WTC11 (cell line): ENCODE measurements around the gene LGR6. TPM values are rescaled to one million over a fixed set of nuclear protein-coding genes. Genes with fewer than 3 reads are reported as not detected.

Experiments
- ATAC-seq: fragments of 200-7000 bp; cut with Tn5 transposase; 2 replicates; pipeline ENCODE4 v1.10.0; 2021; ENCODE audit warnings: mild to moderate bottlenecking, moderate library complexity
- CTCF ChIA-PET: fragments of 300-600 bp; sonication (Branson Sonifier 250); formaldehyde crosslinking; loops from one replicate; lab custom pipeline; 2021; ENCODE audit warnings: antibody characterized with exemption; lab: Charles Lee
- POLR2A ChIA-PET: fragments of 350-600 bp; sonication (Branson Sonifier 250); formaldehyde crosslinking; loops from one replicate; lab custom pipeline; 2021; ENCODE audit warnings: antibody characterized with exemption; lab: Charles Lee
- DNase-seq: peaks from one replicate; pipeline ENCODE4 v3.0.0; 2021; ENCODE audit warnings: low spot score
- H3K27ac Mint-ChIP-seq: 2 replicates; pipeline ENCODE4 v1.8.0; 2021; ENCODE audit warnings: mixed read lengths
- H3K27me3 Mint-ChIP-seq: 2 replicates; pipeline ENCODE4 v1.8.0; 2021; ENCODE audit warnings: low read depth, mild to moderate bottlenecking, moderate library complexity, mixed read lengths
- H3K36me3 Mint-ChIP-seq: 2 replicates; pipeline ENCODE4 v1.8.0; 2021; ENCODE audit warnings: mixed read lengths
- H3K4me1 Mint-ChIP-seq: 2 replicates; pipeline ENCODE4 v1.8.0; 2022; ENCODE audit warnings: mixed read lengths
- H3K4me3 Mint-ChIP-seq: 2 replicates; pipeline ENCODE4 v1.8.0; 2021; ENCODE audit warnings: mild to moderate bottlenecking, moderate library complexity, mixed read lengths
- H3K9me3 Mint-ChIP-seq: 2 replicates; pipeline ENCODE4 v1.8.0; 2021; ENCODE audit warnings: mixed read lengths
- EMX1 ChIP-seq: fragments of 250-450 bp; sonication (Bioruptor Pico); IDR thresholded peaks from 2 replicates; pipeline ENCODE4 v1.8.0; 2021; ENCODE audit warnings: mild to moderate bottlenecking
- FOXK1 ChIP-seq: sonication (generic); formaldehyde crosslinking; IDR thresholded peaks from 2 replicates; pipeline ENCODE4 v1.8.0; 2022; ENCODE audit warnings: mild to moderate bottlenecking, moderate library complexity, missing genetic modification reagents
- GTF2I ChIP-seq: fragments of 250-450 bp; sonication (Bioruptor Pico); conservative IDR thresholded peaks from 2 replicates; pipeline ENCODE4 v1.4.0; 2021; ENCODE audit warnings: mild to moderate bottlenecking
- KAT7 ChIP-seq: sonication (generic); formaldehyde crosslinking; IDR thresholded peaks from 2 replicates; pipeline ENCODE4 v1.8.1; 2023; ENCODE audit warnings: missing genetic modification reagents, mild to moderate bottlenecking, borderline replicate concordance
- OVOL2 ChIP-seq: fragments of 250-450 bp; sonication (Bioruptor Pico); IDR thresholded peaks from 2 replicates; pipeline ENCODE4 v1.9.0; 2021; ENCODE audit warnings: mild to moderate bottlenecking, borderline replicate concordance
- SP1 ChIP-seq: sonication (generic); formaldehyde crosslinking; conservative IDR thresholded peaks from 2 replicates; pipeline ENCODE4 v1.8.1; 2022; ENCODE audit warnings: missing genetic modification reagents
- ZBTB43 ChIP-seq: sonication (generic); formaldehyde crosslinking; IDR thresholded peaks from 2 replicates; pipeline ENCODE4 v1.8.1; 2023; ENCODE audit warnings: mild to moderate bottlenecking, missing genetic modification reagents
- ZNF138 ChIP-seq: sonication (generic); formaldehyde crosslinking; conservative IDR thresholded peaks from 2 replicates; pipeline ENCODE4 v1.8.1; 2022; ENCODE audit warnings: mild to moderate bottlenecking, moderate library complexity, missing genetic modification reagents
- ZNF219 ChIP-seq: sonication (generic); formaldehyde crosslinking; IDR thresholded peaks from 2 replicates; pipeline ENCODE4 v1.8.0; 2023; ENCODE audit warnings: missing genetic modification reagents, mild to moderate bottlenecking, borderline replicate concordance
- ZNF263 ChIP-seq: sonication (generic); formaldehyde crosslinking; IDR thresholded peaks from 2 replicates; pipeline ENCODE4 v1.8.1; 2022; ENCODE audit warnings: low read depth, mild to moderate bottlenecking, moderate library complexity, missing genetic modification reagents
- ZNF396 ChIP-seq: fragments of 250-450 bp; sonication (Bioruptor Pico); IDR thresholded peaks from 2 replicates; pipeline ENCODE4 v1.8.0; 2021; ENCODE audit warnings: mild to moderate bottlenecking, moderate library complexity, borderline replicate concordance
- ZSCAN18 ChIP-seq: fragments of 250-450 bp; sonication (Bioruptor Pico); IDR thresholded peaks from 2 replicates; pipeline ENCODE4 v2.1.2; 2022; ENCODE audit warnings: mild to moderate bottlenecking, moderate library complexity
- total RNA-seq: library from RNA; stranded (reverse); gene quantifications from 3 replicates; pipeline ENCODE4 v1.2.3, GENCODE V29; 2021
- TF ChIP-seq, protein P1 (sequence below): sonication (generic); formaldehyde crosslinking; IDR thresholded peaks from 2 replicates; pipeline ENCODE4 v1.8.0; 2023; ENCODE audit warnings: missing genetic modification reagents, mild to moderate bottlenecking, borderline replicate concordance
- TF ChIP-seq, protein P2 (sequence below): sonication (generic); formaldehyde crosslinking; IDR thresholded peaks from 2 replicates; pipeline ENCODE4 v1.8.0; 2023; ENCODE audit warnings: mild to moderate bottlenecking, missing genetic modification reagents
- TF ChIP-seq, protein P3 (sequence below): sonication (generic); formaldehyde crosslinking; IDR thresholded peaks from 2 replicates; pipeline ENCODE4 v1.8.1; 2022; ENCODE audit warnings: low read depth, mild to moderate bottlenecking, moderate library complexity, missing genetic modification reagents, borderline replicate concordance
- TF ChIP-seq, protein P4 (sequence below): fragments of 200-600 bp; IDR thresholded peaks from 2 replicates; pipeline ENCODE4 v1.8.0; 2022; ENCODE audit warnings: antibody characterized with exemption
- TF ChIP-seq, protein P5 (sequence below): fragments of 250-450 bp; sonication (Bioruptor Pico); IDR thresholded peaks from 2 replicates; pipeline ENCODE4 v1.9.0; 2021; ENCODE audit warnings: mild to moderate bottlenecking
- TF ChIP-seq, protein P6 (sequence below): sonication (generic); formaldehyde crosslinking; conservative IDR thresholded peaks from 2 replicates; pipeline ENCODE4 v1.8.1; 2022; ENCODE audit warnings: mild to moderate bottlenecking, missing genetic modification reagents

The LGR6 gene
- total RNA-seq, 1 experiment from 2014 or later = 1.1 TPM

DNA sequence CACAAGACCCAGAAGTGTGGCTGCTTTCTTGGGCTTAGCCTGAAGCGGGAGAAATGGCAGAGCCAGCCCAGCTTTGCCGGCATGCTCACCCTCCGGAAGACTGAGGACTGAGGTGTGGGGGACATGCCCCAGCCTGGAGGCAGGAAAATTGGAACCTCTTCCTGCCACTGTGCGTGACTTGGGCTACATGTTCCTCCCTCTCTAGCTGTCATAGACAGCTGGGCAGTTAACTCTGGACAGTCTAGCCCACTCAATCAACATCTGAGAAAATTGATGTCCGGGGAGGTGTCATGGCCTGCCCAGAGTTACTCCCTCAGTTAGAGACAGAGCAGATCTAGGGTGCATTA, 88.4 kb downstream of the LGR6 start (continued):
- TF ChIP-seq, protein P1, sequence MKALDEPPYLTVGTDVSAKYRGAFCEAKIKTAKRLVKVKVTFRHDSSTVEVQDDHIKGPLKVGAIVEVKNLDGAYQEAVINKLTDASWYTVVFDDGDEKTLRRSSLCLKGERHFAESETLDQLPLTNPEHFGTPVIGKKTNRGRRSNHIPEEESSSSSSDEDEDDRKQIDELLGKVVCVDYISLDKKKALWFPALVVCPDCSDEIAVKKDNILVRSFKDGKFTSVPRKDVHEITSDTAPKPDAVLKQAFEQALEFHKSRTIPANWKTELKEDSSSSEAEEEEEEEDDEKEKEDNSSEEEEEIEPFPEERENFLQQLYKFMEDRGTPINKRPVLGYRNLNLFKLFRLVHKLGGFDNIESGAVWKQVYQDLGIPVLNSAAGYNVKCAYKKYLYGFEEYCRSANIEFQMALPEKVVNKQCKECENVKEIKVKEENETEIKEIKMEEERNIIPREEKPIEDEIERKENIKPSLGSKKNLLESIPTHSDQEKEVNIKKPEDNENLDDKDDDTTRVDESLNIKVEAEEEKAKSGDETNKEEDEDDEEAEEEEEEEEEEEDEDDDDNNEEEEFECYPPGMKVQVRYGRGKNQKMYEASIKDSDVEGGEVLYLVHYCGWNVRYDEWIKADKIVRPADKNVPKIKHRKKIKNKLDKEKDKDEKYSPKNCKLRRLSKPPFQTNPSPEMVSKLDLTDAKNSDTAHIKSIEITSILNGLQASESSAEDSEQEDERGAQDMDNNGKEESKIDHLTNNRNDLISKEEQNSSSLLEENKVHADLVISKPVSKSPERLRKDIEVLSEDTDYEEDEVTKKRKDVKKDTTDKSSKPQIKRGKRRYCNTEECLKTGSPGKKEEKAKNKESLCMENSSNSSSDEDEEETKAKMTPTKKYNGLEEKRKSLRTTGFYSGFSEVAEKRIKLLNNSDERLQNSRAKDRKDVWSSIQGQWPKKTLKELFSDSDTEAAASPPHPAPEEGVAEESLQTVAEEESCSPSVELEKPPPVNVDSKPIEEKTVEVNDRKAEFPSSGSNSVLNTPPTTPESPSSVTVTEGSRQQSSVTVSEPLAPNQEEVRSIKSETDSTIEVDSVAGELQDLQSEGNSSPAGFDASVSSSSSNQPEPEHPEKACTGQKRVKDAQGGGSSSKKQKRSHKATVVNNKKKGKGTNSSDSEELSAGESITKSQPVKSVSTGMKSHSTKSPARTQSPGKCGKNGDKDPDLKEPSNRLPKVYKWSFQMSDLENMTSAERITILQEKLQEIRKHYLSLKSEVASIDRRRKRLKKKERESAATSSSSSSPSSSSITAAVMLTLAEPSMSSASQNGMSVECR (CRISPR knock-in tag) = no peak
- TF ChIP-seq ZNF138 (CRISPR knock-in tag) = no peak
- TF ChIP-seq, protein P2, sequence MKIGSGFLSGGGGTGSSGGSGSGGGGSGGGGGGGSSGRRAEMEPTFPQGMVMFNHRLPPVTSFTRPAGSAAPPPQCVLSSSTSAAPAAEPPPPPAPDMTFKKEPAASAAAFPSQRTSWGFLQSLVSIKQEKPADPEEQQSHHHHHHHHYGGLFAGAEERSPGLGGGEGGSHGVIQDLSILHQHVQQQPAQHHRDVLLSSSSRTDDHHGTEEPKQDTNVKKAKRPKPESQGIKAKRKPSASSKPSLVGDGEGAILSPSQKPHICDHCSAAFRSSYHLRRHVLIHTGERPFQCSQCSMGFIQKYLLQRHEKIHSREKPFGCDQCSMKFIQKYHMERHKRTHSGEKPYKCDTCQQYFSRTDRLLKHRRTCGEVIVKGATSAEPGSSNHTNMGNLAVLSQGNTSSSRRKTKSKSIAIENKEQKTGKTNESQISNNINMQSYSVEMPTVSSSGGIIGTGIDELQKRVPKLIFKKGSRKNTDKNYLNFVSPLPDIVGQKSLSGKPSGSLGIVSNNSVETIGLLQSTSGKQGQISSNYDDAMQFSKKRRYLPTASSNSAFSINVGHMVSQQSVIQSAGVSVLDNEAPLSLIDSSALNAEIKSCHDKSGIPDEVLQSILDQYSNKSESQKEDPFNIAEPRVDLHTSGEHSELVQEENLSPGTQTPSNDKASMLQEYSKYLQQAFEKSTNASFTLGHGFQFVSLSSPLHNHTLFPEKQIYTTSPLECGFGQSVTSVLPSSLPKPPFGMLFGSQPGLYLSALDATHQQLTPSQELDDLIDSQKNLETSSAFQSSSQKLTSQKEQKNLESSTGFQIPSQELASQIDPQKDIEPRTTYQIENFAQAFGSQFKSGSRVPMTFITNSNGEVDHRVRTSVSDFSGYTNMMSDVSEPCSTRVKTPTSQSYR = no peak
- TF ChIP-seq, protein P3, sequence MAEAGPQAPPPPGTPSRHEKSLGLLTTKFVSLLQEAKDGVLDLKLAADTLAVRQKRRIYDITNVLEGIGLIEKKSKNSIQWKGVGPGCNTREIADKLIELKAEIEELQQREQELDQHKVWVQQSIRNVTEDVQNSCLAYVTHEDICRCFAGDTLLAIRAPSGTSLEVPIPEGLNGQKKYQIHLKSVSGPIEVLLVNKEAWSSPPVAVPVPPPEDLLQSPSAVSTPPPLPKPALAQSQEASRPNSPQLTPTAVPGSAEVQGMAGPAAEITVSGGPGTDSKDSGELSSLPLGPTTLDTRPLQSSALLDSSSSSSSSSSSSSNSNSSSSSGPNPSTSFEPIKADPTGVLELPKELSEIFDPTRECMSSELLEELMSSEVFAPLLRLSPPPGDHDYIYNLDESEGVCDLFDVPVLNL (CRISPR knock-in tag) = no peak
- TF ChIP-seq GTF2I (CRISPR knock-in tag) = no peak
- no peak for TF ChIP-seq FOXK1 (CRISPR knock-in tag)

- Mint-ChIP-seq H3K27ac (no peak overlapping the region), H3K36me3 (no peaks in the 10 kb centered on the region), H3K9me3 (no peaks in the 10 kb centered on the region), H3K4me1 (peaks cover 17% of the 10 kb centered on the region), H3K27me3 (peaks cover 6% of the 10 kb centered on the region; the same call in 1 of the 2 replicates), H3K4me3 (no peak overlapping the region)
- TF ChIP-seq EMX1 (CRISPR knock-in tag) = no peak
- no peak for TF ChIP-seq KAT7 (CRISPR knock-in tag)
- no peak for TF ChIP-seq OVOL2 (CRISPR knock-in tag)
- TF ChIP-seq SP1 = no peak
- TF ChIP-seq, protein P4, sequence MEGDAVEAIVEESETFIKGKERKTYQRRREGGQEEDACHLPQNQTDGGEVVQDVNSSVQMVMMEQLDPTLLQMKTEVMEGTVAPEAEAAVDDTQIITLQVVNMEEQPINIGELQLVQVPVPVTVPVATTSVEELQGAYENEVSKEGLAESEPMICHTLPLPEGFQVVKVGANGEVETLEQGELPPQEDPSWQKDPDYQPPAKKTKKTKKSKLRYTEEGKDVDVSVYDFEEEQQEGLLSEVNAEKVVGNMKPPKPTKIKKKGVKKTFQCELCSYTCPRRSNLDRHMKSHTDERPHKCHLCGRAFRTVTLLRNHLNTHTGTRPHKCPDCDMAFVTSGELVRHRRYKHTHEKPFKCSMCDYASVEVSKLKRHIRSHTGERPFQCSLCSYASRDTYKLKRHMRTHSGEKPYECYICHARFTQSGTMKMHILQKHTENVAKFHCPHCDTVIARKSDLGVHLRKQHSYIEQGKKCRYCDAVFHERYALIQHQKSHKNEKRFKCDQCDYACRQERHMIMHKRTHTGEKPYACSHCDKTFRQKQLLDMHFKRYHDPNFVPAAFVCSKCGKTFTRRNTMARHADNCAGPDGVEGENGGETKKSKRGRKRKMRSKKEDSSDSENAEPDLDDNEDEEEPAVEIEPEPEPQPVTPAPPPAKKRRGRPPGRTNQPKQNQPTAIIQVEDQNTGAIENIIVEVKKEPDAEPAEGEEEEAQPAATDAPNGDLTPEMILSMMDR = no peak
- no peak for TF ChIP-seq ZNF396
- POLR2A ChIA-PET = no interaction called here
- ATAC-seq = no peak
- no peak for DNase-seq
- CTCF ChIA-PET = interaction anchor here (0.9 to 2.2 kb wide), 4 partner anchors 8 to 90 kb away, joined by 3 to 6 read pairs (median 5); no protein-coding TSS in a partner anchor
Observed at GRCh38 chr1:202282596-202283283, 89.1 kb downstream of the LGR6 start.

GRCh38 chr1:202283379-202283844, 89.8 kb downstream of the LGR6 start:
- CTCF ChIA-PET = interaction anchor here (0.9 to 2.2 kb wide), 4 partner anchors 9 to 91 kb away, joined by 3 to 6 read pairs (median 5); no protein-coding TSS in a partner anchor
- Mint-ChIP-seq H3K9me3 (no peaks in the 10 kb centered on the region), H3K4me1 (peaks cover 17% of the 10 kb centered on the region), H3K27ac (no peak overlapping the region), H3K4me3 (no peak overlapping the region), H3K36me3 (no peaks in the 10 kb centered on the region), H3K27me3 (peaks cover 6% of the 10 kb centered on the region; the same call in 1 of the 2 replicates)
- ATAC-seq (no peak), DNase-seq (no peak)
- POLR2A ChIA-PET = no interaction called here
- no peak for TF ChIP-seq ZNF219 (CRISPR knock-in tag)
- TF ChIP-seq, protein P5, sequence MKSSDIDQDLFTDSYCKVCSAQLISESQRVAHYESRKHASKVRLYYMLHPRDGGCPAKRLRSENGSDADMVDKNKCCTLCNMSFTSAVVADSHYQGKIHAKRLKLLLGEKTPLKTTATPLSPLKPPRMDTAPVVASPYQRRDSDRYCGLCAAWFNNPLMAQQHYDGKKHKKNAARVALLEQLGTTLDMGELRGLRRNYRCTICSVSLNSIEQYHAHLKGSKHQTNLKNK = no peak
- TF ChIP-seq, protein P6, sequence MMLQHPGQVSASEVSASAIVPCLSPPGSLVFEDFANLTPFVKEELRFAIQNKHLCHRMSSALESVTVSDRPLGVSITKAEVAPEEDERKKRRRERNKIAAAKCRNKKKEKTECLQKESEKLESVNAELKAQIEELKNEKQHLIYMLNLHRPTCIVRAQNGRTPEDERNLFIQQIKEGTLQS (CRISPR knock-in tag) = no peak
- TF ChIP-seq ZBTB43 (CRISPR knock-in tag) = no peak
- no peak for TF ChIP-seq ZSCAN18 (CRISPR knock-in tag)
- no peak for TF ChIP-seq ZNF263 (CRISPR knock-in tag)
- TF ChIP-seq, all 79 proteins: peak for 0
